GM18873 (cell line): ENCODE results near the gene CLCN7.

Experiments used
- ATAC-seq: cut with Tn5 transposase; IDR thresholded peaks from one replicate; pipeline ENCODE4 v1.9.1; 2021; ENCODE audit warnings: mild to moderate bottlenecking, moderate library complexity, moderate number of reproducible peaks; ENCODE audit not compliant: unreplicated experiment, low FRiP score

Gene CLCN7

DNA sequence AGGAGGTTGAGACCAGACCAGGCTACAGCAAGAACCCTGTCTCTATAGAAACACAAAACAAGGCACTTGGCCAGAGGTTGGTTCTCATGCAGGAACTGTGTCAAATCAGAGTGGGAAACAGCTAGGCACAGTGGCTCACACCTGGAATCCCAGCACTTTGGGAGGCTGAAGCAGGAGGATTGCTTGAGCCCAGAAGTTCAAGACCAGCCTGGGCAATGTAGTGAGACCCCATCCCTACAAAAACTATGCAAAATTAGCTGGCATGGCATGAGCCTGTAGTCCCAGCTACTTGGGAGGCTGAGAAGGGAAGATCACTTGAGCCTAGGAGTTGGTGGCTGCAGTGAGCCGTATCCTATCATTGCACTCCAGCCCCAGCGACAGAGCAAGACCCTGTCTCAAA lies 62.0 kb downstream of the CLCN7 start:
- no peak for ATAC-seq

GRCh38 chr16:1408171-1408837 lies 66.5 kb downstream of the CLCN7 start:
- ATAC-seq: no peak

- no peak for ATAC-seq
These were observed 67.1 kb downstream of the CLCN7 start for GRCh38 chr16:1407753-1408152.

DNA sequence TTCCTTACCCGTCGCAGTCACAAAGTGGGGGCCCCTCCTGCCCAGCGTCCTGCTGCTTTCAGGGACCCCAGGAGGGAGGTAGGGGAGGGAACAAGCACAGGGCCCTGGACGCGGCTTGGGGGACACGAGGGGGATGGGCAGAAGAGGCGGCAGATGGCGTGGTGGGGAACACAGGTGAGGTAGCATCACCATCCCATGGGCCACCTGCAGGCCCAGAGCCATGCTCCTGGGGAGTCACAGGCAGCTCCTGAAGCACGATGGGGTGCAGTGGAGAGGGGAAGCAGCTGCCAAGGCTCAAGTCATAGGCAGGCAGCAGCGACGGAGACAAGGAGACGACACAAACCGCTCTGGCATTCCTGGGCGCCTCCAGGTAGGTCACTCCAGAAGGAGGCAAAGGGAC lies 71.1 kb downstream of the CLCN7 start:
- ATAC-seq: no peak

- ATAC-seq: no peak
These were observed 71.8 kb downstream of the CLCN7 start for GRCh38 chr16:1403036-1403435.

- ATAC-seq: no peak
These were observed 73.1 kb downstream of the CLCN7 start for GRCh38 chr16:1401758-1402154.

- no peak for ATAC-seq
These were observed 73.6 kb downstream of the CLCN7 start for GRCh38 chr16:1401061-1401757.

DNA sequence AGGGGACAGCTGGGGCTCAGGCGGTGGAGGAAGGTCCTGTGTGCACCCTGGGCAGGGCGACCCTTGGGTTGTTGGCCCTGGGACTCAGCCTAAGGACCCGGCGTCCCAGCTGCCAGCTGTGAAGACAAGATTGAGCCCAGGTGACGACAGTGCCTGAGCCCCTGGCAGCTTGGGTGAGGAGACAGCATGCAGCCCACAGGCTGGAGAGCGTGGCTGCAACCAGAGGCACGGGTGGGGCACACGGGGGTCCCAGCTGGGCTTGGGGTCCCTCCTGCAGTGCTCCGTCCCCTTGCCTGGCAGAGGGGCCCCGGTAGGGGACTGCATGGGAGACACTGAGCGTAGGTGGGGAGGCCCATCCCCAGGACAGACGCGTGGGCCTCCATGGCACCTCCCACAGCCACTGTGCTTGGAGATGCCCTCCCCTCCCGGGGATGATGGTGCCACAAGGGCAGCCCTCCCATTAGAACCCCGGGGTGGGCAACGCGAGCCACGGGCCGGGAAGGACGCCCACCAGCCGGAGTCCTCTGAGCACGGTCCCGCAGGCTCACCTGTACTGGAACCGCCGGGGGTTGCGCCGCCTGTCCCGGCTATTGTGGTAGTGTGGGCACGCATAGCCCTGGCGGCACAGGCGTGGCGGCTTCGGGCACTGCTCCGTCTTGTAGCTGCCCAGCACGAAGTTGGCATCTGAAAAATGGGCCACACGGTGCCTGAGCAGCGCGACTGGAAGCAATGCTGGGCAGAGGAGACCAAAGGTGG lies 75.8 kb downstream of the CLCN7 start:
- no peak for ATAC-seq

DNA sequence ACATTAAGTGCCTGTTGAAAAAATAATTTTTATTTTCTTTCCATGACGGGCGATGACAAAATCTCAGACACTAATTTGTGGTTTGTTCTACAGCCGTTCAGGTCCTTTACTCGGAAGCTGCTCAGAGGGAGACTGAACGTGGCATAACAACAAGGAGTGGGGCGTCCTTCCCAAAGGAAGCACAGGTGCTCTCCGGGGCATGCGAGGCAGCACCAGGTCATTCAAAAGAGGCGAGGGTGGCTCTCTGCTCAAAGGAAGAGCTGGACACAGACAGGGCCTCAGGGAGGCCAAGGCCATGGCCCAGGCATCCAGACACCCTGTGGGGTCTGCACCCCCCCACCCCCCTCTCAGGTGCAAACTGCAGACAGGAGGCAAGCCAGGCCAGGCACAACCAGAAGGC lies 76.5 kb downstream of the CLCN7 start:
- ATAC-seq: no peak

GRCh38 chr16:1397779-1398178 lies 77.0 kb downstream of the CLCN7 start:
- ATAC-seq: no peak

GRCh38 chr16:1395444-1396031 lies 79.3 kb downstream of the CLCN7 start:
- ATAC-seq: no peak
